Left colon (tissue), 2 donors: Measurements from ENCODE around the gene NAGS. TPM values are rescaled to one million over a fixed set of nuclear protein-coding genes. Genes with fewer than 3 reads are reported as not detected.
"Not testable (repeated sequence)": the region's sequence is repeated elsewhere in the genome, so short reads cannot be mapped to it uniquely, and the experiment has no call there.

Experiments
- ATAC-seq: fragments of 200-7000 bp; cut with Tn5 transposase; one replicate; pipeline ENCODE4 v1.9.1; 2020; ENCODE audit warnings: mild to moderate bottlenecking, moderate library complexity
- DNase-seq, 2 donors: peaks; one replicate each; pipeline ENCODE4 v3.0.0-alpha.2; 2020
- intact Hi-C, 2 donors: fragments of 100-400 bp; cut with DNase I in 1 of 2; cut with micrococcal nuclease in 1 of 2; formaldehyde crosslinking; loops; one replicate each; pipeline versions ENCODE4 v1.11.2 to v1.14.0; 2022; cut with DNase I, micrococcal nuclease
- long read RNA-seq: library from polyadenylated mRNA; unstranded; transcript quantifications from one replicate; pipeline ENCODE4 v2.0.0, GENCODE V29; 2021
- total RNA-seq, 2 donors: library from RNA; stranded (reverse); fragmentation: NEBNext Ultra II Directional; extraction: Animal tissue kit (Norgen Biotek cat#: 25700); gene quantifications; one replicate each; pipeline ENCODE4 v1.2.1, GENCODE V29; 2021
- donor health status: DM: no; HTN: no; CAD: no.
- donor health status: DM: yes; HTN: yes; CAD: no.

The NAGS gene
- total RNA-seq: 10 to 100 TPM in 1 of 2 donors, 1 to 10 TPM in 1; 9.2 to 13.8 TPM
- long read RNA-seq, transcript NAGS-201 (7 exons, 2,182 nt): major isoform, 7 of 36 reads
- long read RNA-seq, partial matches to known transcripts: 18 of 36 reads
- long read RNA-seq, other reads (novel, unspliced or antisense): 11 of 36 reads

- DNase-seq (peak; percentile 45 to 50), ATAC-seq (no peak)
- intact Hi-C loops: no loop called here
These were observed at the start of gene NAGS for GRCh38 chr17:44004077-44004760. Gene NAGS, plus strand, starts transcription at chr17:44004622. Its CDS starts 42 bp downstream, at chr17:44004664.

GRCh38 chr17:43956222-43956621 lies 48.2 kb upstream of the NAGS start:
- no peak for ATAC-seq
- intact Hi-C loops: no loop called here
- DNase-seq: no peak

GRCh38 chr17:43958748-43959352 lies 45.6 kb upstream of the NAGS start:
- DNase-seq (no peak), ATAC-seq (no peak)
- intact Hi-C loops: no loop called here

GRCh38 chr17:43961292-43961691 lies 43.1 kb upstream of the NAGS start:
- intact Hi-C loops, ATAC-seq, DNase-seq: not testable (repeated sequence)

GRCh38 chr17:43961954-43962353 lies 42.5 kb upstream of the NAGS start:
- intact Hi-C loops: no loop called here
- no peak for ATAC-seq
- no peak for DNase-seq

- DNase-seq (no peak), ATAC-seq (no peak)
- intact Hi-C loops: no loop called here
These were observed 41.9 kb upstream of the NAGS start for GRCh38 chr17:43962479-43962878.

- intact Hi-C loops: no loop called here
- ATAC-seq (no peak), DNase-seq (no peak)
These were observed 38.1 kb upstream of the NAGS start for GRCh38 chr17:43966276-43966675.

GRCh38 chr17:43967251-43967875 lies 37.1 kb upstream of the NAGS start:
- ATAC-seq (no peak), DNase-seq (no peak)
- intact Hi-C loops: no loop called here

GRCh38 chr17:43970366-43970765 lies 34.1 kb upstream of the NAGS start:
- intact Hi-C loops: no loop called here
- DNase-seq: no peak
- ATAC-seq: no peak

- intact Hi-C loops, ATAC-seq: not testable (repeated sequence)
These were observed 33.0 kb upstream of the NAGS start for GRCh38 chr17:43971436-43971835.

GRCh38 chr17:43972444-43973212 lies 31.8 kb upstream of the NAGS start:
- intact Hi-C loops, DNase-seq, ATAC-seq: not testable (repeated sequence)

More at GRCh38 chr17:43971436-43971835, 33.0 kb upstream of the NAGS start:
- not testable (repeated sequence) for DNase-seq

- intact Hi-C loops: no loop called here
- DNase-seq (no peak), ATAC-seq (no peak)
These were observed 29.8 kb upstream of the NAGS start for GRCh38 chr17:43974382-43975266.

GRCh38 chr17:43975898-43976297 lies 28.5 kb upstream of the NAGS start:
- DNase-seq: no peak
- intact Hi-C loops: no loop called here
- no peak for ATAC-seq

GRCh38 chr17:43976963-43977837 lies 27.2 kb upstream of the NAGS start:
- ATAC-seq (no peak), DNase-seq (no peak)
- intact Hi-C loops: no loop called here

- intact Hi-C loops: no loop called here
- DNase-seq: no peak
- no peak for ATAC-seq
These were observed 26.3 kb upstream of the NAGS start for GRCh38 chr17:43978078-43978477.

- DNase-seq (no peak), ATAC-seq (no peak)
- intact Hi-C loops: no loop called here
These were observed 25.4 kb upstream of the NAGS start for GRCh38 chr17:43979011-43979410.

GRCh38 chr17:43979671-43980070 lies 24.8 kb upstream of the NAGS start:
- intact Hi-C loops: no loop called here
- DNase-seq: no peak
- ATAC-seq: no peak
